22Rv1 (cell line): Measurements from ENCODE around the gene ICA1.

Experiments
- ZFX ChIP-seq: fragments of 450-650 bp; IDR thresholded peaks from 2 replicates; pipeline ENCODE4 v1.6.1; 2017; ENCODE audit warnings: antibody characterized with exemption, borderline replicate concordance
- TF ChIP-seq, protein P1 (sequence below): fragments of 450-650 bp; IDR thresholded peaks from 2 replicates; pipeline ENCODE4 v1.5.1; 2017; ENCODE audit warnings: mild to moderate bottlenecking

DNA sequence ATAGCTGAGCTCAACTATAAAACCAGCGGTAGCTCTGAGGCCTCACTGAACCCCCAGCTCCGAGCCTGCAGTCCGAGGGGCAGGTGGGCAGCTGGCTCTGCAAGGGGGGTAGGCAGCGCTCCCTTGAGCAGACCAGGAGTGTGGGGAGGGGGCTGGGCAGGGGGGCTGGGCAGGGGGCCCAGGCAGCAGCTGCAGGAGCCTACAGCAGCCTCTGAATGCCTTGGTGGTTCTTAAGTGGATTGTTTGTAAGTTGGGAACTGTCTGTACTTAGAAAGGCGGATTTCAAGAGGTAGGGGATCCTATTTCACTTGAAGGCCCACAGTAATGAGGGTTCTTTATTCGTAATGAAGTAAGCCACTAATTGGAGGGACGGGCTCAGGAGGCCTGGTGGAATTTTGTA, 72.3 kb downstream of the ICA1 start:
- TF ChIP-seq, protein P1, sequence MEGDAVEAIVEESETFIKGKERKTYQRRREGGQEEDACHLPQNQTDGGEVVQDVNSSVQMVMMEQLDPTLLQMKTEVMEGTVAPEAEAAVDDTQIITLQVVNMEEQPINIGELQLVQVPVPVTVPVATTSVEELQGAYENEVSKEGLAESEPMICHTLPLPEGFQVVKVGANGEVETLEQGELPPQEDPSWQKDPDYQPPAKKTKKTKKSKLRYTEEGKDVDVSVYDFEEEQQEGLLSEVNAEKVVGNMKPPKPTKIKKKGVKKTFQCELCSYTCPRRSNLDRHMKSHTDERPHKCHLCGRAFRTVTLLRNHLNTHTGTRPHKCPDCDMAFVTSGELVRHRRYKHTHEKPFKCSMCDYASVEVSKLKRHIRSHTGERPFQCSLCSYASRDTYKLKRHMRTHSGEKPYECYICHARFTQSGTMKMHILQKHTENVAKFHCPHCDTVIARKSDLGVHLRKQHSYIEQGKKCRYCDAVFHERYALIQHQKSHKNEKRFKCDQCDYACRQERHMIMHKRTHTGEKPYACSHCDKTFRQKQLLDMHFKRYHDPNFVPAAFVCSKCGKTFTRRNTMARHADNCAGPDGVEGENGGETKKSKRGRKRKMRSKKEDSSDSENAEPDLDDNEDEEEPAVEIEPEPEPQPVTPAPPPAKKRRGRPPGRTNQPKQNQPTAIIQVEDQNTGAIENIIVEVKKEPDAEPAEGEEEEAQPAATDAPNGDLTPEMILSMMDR, result no peak
- no peak for TF ChIP-seq ZFX
